GM21723 (cell line): ENCODE results near the gene AUTS2.

Source experiments
- ATAC-seq: cut with Tn5 transposase; IDR thresholded peaks from one replicate; pipeline ENCODE4 v1.9.1; 2021; ENCODE audit warnings: mild to moderate bottlenecking, moderate library complexity; ENCODE audit not compliant: unreplicated experiment

AUTS2 gene

DNA sequence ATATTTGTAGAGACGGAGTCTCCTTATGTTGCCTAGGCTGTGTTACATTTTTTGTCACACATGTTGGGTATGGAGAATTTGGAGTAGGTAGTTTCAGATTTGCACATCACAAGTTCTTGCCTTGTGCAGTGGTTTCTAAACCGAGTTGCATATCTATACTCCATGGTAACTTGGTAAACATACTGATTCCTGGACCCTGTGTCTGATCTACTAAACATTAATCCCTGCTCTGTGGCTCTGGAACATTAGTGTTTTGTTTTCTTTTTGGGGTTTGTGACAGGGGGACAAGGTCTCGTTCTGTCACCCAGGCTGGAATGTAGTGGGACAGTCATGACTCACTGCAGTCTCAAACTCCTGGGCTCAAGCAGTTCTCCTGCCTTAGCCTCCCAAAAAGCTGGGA is 24.7 kb downstream of the AUTS2 start:
- ATAC-seq: peak; percentile 50

DNA sequence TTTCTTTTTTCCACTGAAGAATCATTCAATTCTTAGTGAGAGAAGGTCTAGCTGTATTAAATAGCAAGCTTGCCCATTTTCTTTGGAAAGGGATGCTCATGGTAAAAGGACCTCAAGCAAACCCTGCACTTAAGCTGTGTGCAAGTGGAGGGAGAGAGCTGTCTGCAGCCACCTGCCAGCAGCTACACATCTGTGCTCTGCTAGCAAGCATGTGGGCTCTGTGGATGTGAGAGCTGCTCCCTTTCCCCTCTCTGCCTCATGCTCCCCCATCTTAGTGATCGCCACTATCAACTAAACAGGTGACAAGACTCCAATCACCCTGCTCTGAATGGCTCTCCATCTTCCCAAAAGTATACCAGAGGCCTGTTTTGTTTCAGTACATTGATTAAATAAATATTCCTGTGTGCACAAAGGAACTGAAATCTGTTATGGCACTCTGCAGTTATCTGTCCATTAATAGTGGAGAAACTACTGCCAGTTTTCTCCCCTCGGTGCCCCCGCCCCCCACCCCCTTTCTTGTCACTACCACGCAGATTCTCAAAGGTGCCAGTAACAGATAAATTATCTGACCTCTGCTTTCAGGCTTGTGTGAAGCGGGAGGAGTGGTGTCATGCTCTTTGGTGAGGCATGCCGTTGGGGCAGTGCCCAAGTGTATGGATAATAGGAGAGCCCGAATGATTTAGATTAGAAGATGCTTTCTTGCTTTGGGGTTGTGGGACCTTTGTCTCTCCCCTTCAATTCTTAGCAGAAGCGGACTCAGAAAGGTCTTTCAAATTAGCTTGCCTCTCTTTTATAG is 26.4 kb downstream of the AUTS2 start:
- ATAC-seq: no peak

DNA sequence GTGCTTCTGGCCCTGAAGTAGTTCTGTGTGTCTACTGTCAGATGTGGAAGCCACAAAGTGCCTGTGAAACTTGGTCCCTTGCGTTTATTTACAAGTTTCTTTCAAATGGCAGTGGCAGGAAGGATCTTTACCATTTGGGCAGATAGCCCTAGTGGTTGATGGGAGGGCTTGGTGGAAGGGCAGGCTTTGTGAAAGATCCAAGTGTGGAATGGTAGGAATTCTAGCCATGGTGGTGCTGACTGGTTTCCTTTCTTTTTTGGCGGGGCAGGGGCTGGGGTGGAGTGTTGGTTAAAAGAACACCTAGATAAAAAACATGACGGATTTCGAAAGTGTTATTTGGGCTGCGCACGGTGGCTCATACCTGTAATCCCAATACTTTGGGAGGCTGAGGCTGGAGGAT is 27.0 kb downstream of the AUTS2 start:
- no peak for ATAC-seq

DNA sequence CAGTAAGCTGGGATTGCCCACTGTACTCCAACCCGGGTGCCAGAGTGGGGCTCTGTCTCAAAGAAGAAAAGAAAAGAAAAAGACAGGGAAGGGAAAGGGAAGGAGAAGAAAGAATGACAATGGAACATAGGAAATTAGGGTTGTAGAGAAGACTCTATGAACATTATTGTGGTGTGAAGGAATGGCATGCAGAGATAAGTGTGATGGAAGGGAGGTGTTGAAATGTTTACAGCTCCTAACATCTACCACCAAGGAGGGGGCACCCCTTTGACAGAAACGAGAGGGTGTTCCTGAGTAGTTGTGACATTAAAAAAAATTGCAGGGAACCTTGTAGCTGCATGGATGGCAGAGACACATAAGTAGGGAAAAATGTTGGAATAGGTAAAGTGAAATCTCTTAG is 27.5 kb downstream of the AUTS2 start:
- ATAC-seq: no peak

DNA sequence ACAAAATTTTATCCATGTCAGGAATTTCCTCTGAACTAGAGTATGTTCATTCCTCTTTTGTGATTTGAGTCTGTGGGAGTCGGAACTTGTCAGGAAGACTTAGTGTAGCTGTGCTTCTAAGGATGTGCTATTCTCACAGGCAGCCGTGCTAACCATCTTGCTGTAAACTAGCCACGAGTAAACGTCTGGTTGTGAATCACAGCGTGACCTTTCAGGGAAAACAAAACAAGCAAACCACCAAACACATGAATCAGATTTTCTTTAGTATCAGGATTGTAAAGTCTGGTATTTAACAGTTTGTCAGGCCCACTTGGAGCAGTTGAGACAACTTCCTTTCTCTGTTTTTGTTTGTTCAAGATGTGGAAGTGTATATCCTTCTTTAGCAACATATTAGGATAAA is 32.0 kb downstream of the AUTS2 start:
- ATAC-seq: no peak

DNA sequence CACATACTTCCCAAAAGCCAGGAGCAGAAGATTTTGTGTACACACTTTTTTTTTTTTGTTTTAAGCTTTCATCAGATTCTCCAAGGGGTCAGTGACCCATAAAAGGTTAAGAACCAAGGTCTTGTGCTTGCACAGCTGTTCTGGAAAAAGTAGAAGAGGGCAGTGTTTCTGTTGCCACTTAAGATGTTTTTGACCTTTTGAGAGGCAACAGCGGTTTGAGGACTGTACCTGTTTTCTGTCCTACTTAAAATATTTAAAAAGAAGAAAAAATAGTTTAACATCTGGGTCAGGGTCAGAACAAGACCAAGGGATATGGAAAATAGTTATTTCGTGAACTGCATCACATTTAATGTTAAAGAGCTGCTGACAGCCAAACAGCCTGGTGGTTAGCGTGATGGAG is 32.9 kb downstream of the AUTS2 start:
- no peak for ATAC-seq

DNA sequence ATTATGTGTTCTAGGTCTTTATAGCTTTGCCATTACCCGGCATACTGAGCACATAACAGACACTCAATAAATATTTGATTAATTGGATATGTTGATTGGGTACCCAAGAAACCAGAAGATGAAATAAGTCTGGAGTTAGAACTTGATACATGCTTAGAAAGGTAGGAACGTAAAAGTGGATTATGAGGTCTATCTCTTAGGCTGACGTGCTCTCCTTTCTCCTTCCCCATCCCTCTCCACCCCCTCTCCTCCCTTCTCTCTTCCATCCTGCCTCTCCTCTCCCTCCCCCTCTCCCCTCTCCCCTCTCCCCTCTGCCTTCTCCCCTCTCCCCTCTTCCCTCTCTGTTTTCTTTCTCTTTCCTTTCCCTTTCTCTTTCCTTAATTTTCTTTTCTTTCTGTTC is 34.0 kb downstream of the AUTS2 start:
- ATAC-seq: no peak

DNA sequence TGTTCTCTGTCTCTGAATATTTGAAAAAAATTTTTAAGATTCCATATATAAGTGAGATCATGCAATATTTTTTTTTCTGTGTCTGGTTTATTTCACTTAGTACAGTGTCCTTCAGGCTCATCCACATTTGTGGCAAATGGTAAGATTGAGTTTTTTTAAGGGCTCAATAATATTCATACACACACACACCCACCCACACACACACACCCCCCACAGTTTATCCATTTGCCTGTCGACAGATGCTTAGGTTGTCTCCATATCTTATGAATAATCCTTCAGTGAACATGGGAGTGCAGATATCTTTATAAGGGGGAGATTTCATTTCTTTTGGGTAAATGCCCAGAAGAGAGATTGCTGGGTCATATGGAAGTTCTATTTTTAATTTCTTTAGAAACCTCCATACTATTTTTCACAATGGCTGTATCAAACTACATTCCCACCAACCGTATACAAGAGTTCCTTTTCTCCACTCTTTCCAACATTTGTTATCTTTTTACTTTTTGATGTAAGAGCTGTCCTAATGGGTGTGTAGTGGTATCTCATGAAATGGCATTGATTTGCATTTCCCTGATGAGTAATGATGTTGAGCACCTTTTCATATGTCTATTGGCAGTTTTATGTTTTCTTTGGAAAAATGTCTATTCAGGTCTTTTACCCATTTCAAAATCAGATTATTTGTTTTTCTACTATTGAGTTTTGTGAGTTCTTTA is 35.0 kb downstream of the AUTS2 start:
- ATAC-seq: no peak

DNA sequence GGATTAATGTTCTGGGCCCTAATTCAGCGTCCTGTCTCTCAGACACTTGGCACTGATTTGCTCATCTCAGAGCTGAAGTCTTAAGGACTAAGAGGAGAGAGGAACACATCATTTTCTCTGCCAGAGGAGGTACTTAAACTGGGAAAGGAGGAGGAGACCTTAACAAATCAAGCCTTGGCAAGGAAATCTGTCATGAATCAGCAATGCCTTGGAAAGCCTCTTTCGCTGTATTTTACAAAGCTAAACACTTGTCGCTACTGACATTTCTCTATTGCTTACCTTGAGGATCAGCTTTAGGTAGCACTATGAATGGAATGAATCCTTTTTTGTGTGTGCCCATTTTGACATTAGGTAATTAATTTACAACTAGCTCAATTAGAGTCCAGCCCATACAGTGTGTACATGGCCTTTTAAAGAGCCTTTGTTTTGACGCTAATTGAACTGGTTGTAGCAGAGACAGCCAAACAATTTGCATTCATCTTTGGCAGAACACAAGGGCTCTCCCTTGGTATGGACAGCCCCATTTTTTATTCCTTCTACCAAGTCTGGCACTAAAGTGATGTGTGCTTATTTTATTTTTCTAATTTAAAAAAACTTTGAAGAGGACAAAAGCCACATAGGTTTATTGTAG is 37.4 kb downstream of the AUTS2 start:
- ATAC-seq: no peak

DNA sequence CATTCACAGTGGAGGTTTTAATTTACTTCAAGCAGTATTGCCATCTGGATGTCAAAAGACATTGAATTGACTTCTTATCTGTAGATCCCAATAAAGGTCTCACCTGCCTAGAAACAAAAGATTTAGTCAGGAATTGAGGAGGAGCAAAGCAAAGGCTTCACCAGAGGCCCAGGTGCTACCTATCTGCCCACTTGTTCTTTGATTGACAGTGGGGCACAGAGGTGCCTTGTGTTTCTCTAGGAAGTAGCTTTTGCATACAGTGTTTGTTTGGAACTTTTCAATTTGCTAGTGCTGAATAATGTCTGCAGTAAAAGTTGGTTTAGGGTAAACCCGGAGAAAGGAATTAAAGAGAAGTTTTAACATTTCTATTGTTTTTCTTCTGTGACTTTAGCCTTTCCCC is 40.4 kb downstream of the AUTS2 start:
- ATAC-seq: no peak

DNA sequence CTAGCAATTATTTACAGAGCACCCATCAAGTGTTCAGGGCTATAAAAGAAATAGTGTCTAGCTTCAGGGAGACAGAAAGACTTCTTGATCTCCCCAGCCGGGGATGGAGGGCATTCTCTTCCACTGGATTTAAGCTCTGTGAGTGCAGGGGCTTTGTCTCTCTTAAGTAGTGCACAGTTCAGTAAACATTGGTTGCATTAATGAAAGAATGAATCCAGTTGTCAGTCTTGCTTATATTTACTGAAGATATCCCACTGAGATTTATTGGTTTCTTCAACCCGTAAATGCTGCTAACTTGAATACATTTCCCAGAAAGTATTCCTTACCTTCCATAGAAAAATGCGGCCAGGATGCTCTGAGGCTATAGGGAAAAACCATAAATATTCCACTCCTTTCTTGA is 41.9 kb downstream of the AUTS2 start:
- ATAC-seq: no peak

DNA sequence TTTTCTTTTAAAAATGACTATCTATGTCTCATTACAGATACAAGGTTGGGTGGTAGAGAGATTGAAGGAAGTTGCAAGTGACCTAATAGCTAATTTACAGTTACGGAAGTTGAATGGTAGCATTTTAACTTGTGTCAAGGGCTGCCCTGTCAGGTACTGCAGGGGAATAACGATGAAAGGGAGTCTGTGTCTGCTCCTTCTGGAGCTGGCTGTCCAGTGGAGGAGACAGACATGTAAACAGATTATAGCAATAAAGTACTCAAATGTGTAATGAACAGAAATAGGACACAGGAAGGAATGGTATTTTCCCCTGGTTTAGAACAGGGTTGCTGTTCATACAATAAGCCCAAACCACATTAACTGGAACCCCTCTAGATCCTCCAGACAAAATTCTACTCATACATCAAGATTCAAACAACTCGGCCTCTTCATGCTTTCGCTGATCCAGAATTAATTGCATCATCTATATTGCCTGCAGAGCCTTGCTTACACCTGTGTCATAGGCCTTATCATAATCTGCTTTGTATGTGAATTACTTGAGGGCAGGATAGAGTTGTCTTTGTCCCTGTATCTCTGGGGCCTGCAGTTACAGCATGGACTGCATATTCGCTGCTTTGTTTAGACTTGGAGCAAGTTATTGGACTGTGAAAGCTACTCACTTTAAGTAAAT is 42.8 kb downstream of the AUTS2 start:
- ATAC-seq: no peak

DNA sequence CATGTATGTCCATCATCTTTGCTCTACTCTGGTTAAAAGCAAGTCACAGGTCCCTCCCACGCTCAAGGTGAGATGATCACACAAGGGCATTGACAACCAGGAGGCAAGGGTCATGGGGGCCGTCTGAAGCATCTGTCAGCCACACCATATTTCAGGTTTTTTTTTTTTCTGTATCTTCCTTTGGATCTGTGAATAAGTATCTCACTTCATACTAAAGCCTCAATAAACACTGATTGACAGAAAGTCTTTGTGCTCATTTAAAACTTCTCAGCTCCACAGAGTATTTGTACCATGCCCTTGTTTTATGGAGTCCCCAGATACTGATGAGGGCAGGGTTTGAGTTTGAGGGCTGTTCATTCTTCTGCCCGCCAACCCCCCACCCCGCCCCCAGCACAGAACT is 45.0 kb downstream of the AUTS2 start:
- no peak for ATAC-seq

DNA sequence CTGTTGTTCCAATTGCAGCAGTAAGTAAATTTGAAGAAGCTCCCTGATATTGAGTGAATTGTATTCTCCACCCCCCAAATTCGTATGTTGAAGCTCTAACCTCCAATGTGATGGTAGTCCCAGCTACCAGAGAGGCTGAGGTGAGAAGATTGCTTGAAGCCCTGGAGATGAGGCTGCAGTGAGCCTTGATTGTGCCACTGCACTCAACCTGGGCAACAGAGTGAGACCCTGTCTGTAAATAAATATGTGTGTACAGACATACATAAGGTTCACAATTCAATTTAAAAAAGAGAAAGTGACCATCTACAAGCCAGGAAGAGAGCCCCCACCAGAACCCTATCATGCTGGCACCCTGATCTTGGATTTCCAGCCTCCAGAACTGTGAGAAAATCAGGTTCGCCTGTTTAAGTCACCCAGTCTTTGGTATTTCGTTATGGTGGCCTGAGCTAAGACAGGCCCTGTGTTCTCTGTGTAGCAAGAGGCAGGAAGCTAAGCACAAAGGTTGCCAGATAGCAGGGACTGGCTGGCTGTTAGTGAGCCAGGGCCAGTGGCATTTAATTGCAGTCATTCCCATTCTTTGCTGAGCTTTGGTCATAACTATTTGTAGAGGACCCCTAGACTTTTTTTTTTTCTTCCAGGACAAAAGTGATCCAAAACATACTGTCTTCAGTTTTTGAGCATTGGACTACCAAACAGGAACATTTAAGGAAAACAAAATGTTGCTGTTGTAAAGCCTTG is 45.6 kb downstream of the AUTS2 start:
- ATAC-seq: no peak

DNA sequence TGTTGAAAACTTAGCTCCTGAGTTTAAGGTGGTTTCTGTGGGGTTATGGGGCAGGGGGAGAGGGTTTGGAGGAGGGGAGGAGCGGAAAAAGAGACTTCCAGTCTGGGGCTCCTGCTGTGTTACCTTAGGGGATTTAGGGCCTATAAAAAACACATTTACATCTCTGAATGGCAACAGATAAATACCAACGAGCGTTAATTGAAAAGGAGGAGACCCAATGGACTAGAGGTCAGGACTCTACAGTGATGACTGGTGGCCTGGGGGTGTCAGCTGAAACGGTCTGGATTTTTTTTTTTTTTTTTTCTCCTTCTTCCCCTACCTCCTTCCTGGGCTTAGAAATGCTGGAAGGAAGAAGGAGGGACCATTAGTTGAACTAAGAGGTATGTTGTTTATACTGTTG is 47.4 kb downstream of the AUTS2 start:
- no peak for ATAC-seq

DNA sequence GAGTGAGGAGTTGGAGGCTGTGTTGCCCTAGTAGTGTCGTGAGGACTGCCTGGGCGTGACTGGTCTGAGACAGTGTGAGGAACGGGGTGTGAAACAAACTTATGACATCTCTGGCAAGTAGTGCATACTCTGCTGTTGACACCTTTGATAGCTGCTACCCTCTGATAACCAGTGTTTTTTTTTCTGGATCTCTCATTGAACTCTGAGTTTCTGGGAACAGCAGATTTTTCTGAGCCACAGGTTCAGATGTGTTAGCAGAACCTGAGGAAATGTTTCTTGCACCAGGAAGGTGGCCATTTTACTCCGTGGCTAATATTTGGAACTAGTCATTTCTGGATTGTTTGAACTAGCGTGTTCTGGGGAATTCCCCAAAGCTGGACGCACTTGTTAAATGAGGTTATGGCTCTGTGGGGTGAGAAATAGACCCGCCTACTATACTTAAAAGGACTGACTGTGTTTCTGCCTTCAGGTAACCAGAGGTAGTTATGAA is 52.9 kb downstream of the AUTS2 start:
- ATAC-seq: peak; percentile 70

DNA sequence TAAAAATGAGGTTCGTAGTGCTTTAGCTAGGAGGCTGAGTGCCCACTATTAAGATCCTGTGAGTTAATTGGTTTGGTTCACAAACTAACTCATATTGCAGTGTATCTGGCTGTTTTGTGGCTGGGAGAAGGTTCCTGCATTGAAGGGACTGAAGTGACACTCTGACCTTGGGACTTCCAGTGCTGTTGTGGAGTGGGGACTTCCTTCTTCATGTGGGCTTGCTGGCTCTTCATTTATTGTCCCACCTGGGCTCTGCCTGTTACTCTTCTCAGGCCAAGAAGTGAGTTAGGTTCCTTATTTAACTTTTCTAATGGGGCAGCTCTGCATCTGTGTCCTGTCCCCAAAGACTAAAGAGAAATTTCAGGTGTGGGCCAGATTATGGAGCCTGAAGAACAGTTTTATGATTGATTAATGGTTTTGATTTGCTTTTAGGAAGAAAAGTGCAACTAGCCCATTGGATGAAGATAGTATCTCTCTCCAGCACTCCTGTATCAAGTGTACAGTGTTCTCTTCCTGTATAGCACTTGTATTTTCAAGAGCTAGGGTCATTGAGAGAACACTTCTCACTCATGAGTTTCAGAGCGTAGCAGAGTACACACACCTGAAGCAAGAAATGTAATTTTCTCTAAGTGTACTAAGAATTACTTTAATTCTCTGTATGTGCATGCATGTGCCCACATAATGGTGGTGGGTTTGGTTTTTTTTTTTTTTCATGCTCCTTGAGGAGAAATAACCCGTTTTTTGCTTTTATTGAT is 54.8 kb downstream of the AUTS2 start:
- ATAC-seq: no peak

DNA sequence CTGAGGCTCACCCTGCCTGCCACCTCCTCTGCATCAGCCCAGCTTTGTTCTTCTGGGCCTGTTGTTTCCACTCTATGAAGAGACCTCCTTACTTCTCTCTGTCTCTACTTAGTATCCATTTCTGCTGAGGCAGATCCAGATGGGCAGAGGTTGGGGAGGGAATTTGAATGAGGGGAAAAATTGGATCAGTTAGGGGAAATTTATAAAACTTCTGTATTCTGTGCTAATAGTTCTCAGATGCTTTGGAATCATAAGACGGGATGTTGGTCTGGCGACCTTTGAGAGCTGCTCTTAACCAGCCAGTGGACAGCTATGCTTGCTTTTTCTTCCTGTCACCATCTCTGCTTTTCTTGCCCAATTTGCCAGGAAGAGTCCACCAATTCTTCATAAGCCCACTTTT is 55.5 kb downstream of the AUTS2 start:
- no peak for ATAC-seq

DNA sequence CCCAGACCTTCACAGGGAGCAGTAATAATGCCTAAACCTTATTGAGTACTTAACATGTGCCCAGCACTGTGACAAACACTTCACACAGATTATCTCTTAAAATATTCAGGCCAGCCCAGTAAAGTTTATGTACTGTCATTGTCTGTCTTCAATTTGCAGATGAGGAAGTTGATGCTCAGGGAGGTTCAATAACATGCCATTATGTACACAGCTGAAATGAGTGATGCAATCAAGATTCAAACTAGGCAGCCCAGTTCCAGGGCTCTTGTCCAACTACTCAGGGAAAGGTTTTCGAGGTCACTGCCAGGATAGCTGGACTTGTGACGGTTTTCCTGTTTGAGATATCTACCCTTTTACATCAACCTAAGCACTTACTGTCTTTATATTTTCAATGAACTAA is 56.1 kb downstream of the AUTS2 start:
- no peak for ATAC-seq
